OCI-LY7 (cell line): ENCODE measurements around the gene EGFR. TPM values are rescaled to one million over a fixed set of nuclear protein-coding genes. Genes with fewer than 3 reads are reported as not detected.

Source experiments
- BruUV-seq: library from RNA; stranded (reverse); fragments of 400-500 nt; replicated peaks from 2 replicates; lab custom pipeline; 2021; lab: Mats Ljungman, UMichigan
- CTCF ChIA-PET: fragments of 300-600 bp; sonication (Branson Sonifier 250); formaldehyde crosslinking; loops from one replicate; lab custom pipeline; 2022; ENCODE audit warnings: antibody characterized with exemption; ENCODE audit not compliant: unreplicated experiment; lab: Charles Lee
- POLR2A ChIA-PET: fragments of 300-600 bp; sonication (Branson Sonifier 250); formaldehyde crosslinking; loops from one replicate; lab custom pipeline; 2022; ENCODE audit warnings: antibody characterized with exemption; lab: Charles Lee
- DNase-seq: peaks from one replicate; pipeline ENCODE4 v3.0.0-alpha.2; 2015; ENCODE audit warnings: low spot score
- H2AFZ ChIP-seq: fragments of 200-600 bp; sonication (generic), shearing (Covaris generic); 2 replicates; pipeline ENCODE4 v1.6.1; 2014; ENCODE audit warnings: mild to moderate bottlenecking, antibody characterized with exemption, low read length, moderate library complexity
- H3K27ac ChIP-seq: fragments of 200-600 bp; sonication (generic); 2 replicates; pipeline ENCODE4 v1.5.1; 2014; ENCODE audit warnings: mixed run types, low read depth, mild to moderate bottlenecking, moderate library complexity, low read length, inconsistent platforms; ENCODE audit not compliant: poor library complexity, severe bottlenecking
- H3K36me3 ChIP-seq: fragments of 200-600 bp; sonication (generic); 2 replicates; pipeline ENCODE4 v1.6.1; 2014; ENCODE audit warnings: mild to moderate bottlenecking, antibody characterized with exemption, low read length, moderate library complexity, mixed read lengths; ENCODE audit not compliant: insufficient read depth
- H3K4me1 ChIP-seq: fragments of 200-600 bp; sonication (generic); 2 replicates; pipeline ENCODE4 v1.5.1; 2014; ENCODE audit warnings: mild to moderate bottlenecking, low read length; ENCODE audit not compliant: insufficient read depth, poor library complexity, severe bottlenecking
- H3K4me2 ChIP-seq: fragments of 200-600 bp; sonication (generic); 2 replicates; pipeline ENCODE4 v1.6.1; 2014; ENCODE audit warnings: mild to moderate bottlenecking, low read length
- H3K4me3 ChIP-seq: fragments of 200-600 bp; sonication (generic); 2 replicates; pipeline ENCODE4 v1.5.1; 2014; ENCODE audit warnings: mild to moderate bottlenecking, low read depth, low read length; ENCODE audit not compliant: poor library complexity, severe bottlenecking
- H3K79me2 ChIP-seq: fragments of 200-600 bp; sonication (generic); 2 replicates; pipeline ENCODE4 v1.6.1; 2016; ENCODE audit warnings: low read depth, mild to moderate bottlenecking, low read length, moderate library complexity, mixed read lengths; ENCODE audit not compliant: insufficient read depth
- H3K9me2 ChIP-seq: fragments of 200-600 bp; sonication (generic); 2 replicates; pipeline ENCODE4 v1.6.1; 2016; ENCODE audit warnings: mild to moderate bottlenecking, low read length, mixed read lengths; ENCODE audit not compliant: insufficient read depth
- H3K9me3 ChIP-seq: fragments of 200-600 bp; sonication (generic); 2 replicates; pipeline ENCODE4 v1.6.1; 2014; ENCODE audit warnings: mild to moderate bottlenecking, mixed run types, low read length, mixed read lengths
- H4K20me1 ChIP-seq: fragments of 200-600 bp; sonication (generic); 2 replicates; pipeline ENCODE4 v1.6.1; 2014; ENCODE audit warnings: mild to moderate bottlenecking, antibody characterized with exemption, low read length, moderate library complexity, mixed read lengths; ENCODE audit not compliant: insufficient read depth
- CTCF ChIP-seq: fragments of 200-600 bp; sonication (generic); conservative IDR thresholded peaks from 2 replicates; pipeline ENCODE4 v1.5.1; 2014; ENCODE audit warnings: mild to moderate bottlenecking, antibody characterized with exemption, low read length, moderate library complexity, mixed read lengths
- EZH2phosphoT487 ChIP-seq: fragments of 200-600 bp; sonication (generic); IDR thresholded peaks from 2 replicates; pipeline ENCODE4 v1.6.1; 2018; ENCODE audit warnings: low read depth, borderline replicate concordance, mild to moderate bottlenecking, mixed run types, antibody characterized with exemption, low read length, moderate library complexity, mixed read lengths
- intact Hi-C: fragments of 100-400 bp; cut with micrococcal nuclease; formaldehyde crosslinking; loops from one replicate; pipeline ENCODE4 v1.10.0; 2022; ENCODE audit not compliant: unreplicated experiment
- total RNA-seq, 2 experiments: library from RNA; depleted of rRNA in 1 of 2; stranded (reverse); fragments of >200 nt in 1 of 2; shearing (Covaris generic) in 1 of 2; gene quantifications; 2 replicates each; pipeline ENCODE4 v1.2.3, GENCODE V29; 2014 to 2022

The EGFR gene
- total RNA-seq, 2 experiments from 2014 or later, result 0.27 TPM; not detected in 1

- Histone ChIP-seq H3K4me3 (no peak overlapping the region), H3K4me2 (no peak overlapping the region), H3K4me1 (peaks cover 5% of the 10 kb centered on the region), H2AFZ (no peak overlapping the region), H3K36me3 (no peaks in the 10 kb centered on the region), H3K9me3 (no peaks in the 10 kb centered on the region), H4K20me1 (no peaks in the 10 kb centered on the region), H3K27ac (no peak overlapping the region), H3K9me2 (no peaks in the 10 kb centered on the region), H3K79me2 (no peaks in the 10 kb centered on the region)
- BruUV-seq, result no TSS peak
- CTCF ChIA-PET, result interaction anchor here (0.5 kb wide), 1 partner anchor 89 kb away, joined by 3 read pairs; no protein-coding TSS in a partner anchor
- POLR2A ChIA-PET, result no interaction called here
- DNase-seq, result no peak
- intact Hi-C loops, result loop anchor here (10.0 kb wide), 1 partner anchor 167 kb away; no protein-coding TSS in a partner anchor
- TF ChIP-seq CTCF (no peak), EZH2phosphoT487 (no peak)
These were observed 232.5 kb downstream of the EGFR start for GRCh38 chr7:55251313-55251712.

GRCh38 chr7:55251911-55252310, 233.1 kb downstream of the EGFR start:
- no peaks in the 10 kb centered on the region for H4K20me1 ChIP-seq
- no peaks in the 10 kb centered on the region for H3K36me3 ChIP-seq
- POLR2A ChIA-PET, result no interaction called here
- H3K79me2 ChIP-seq, result no peaks in the 10 kb centered on the region
- H3K9me2 ChIP-seq, result no peaks in the 10 kb centered on the region
- H2AFZ ChIP-seq, result no peak overlapping the region
- no peak for TF ChIP-seq EZH2phosphoT487
- no TSS peak for BruUV-seq
- H3K9me3 ChIP-seq, result no peaks in the 10 kb centered on the region
- no peak overlapping the region for H3K27ac ChIP-seq
- no peak overlapping the region for H3K4me2 ChIP-seq
- intact Hi-C loops, result loop anchor here (10.0 kb wide), 1 partner anchor 167 kb away; no protein-coding TSS in a partner anchor
- no peak for DNase-seq
- peaks cover 5% of the 10 kb centered on the region for H3K4me1 ChIP-seq
- CTCF ChIA-PET, result interaction anchor here (0.5 kb wide), 1 partner anchor 89 kb away, joined by 3 read pairs; no protein-coding TSS in a partner anchor
- H3K4me3 ChIP-seq, result no peak overlapping the region

- H3K4me3 ChIP-seq, result no peak overlapping the region
- TF ChIP-seq EZH2phosphoT487, result no peak
- no peak for TF ChIP-seq CTCF
- no TSS peak for BruUV-seq
- no peak overlapping the region for H2AFZ ChIP-seq
- CTCF ChIA-PET, result no interaction called here
- H3K79me2 ChIP-seq, result no peaks in the 10 kb centered on the region
- H3K27ac ChIP-seq, result no peak overlapping the region
- H3K9me3 ChIP-seq, result no peaks in the 10 kb centered on the region
- no peak overlapping the region for H3K4me2 ChIP-seq
- peaks cover 5% of the 10 kb centered on the region for H3K4me1 ChIP-seq
- no peaks in the 10 kb centered on the region for H3K36me3 ChIP-seq
- intact Hi-C loops, result loop anchor here (10.0 kb wide), 1 partner anchor 168 kb away; no protein-coding TSS in a partner anchor
- H4K20me1 ChIP-seq, result no peaks in the 10 kb centered on the region
- no peaks in the 10 kb centered on the region for H3K9me2 ChIP-seq
- POLR2A ChIA-PET, result interaction anchor here (0.6 kb wide), 1 partner anchor 1168 kb away, joined by 4 read pairs; no protein-coding TSS in a partner anchor
- DNase-seq, result no peak
These were observed 233.6 kb downstream of the EGFR start for GRCh38 chr7:55252386-55252785.
